GM21367 (cell line): ENCODE data around the gene OIT3.
"Not testable (repeated sequence)": the region's sequence is repeated elsewhere in the genome, so short reads cannot be mapped to it uniquely, and the experiment has no call there.

Experiments used
- ATAC-seq: cut with Tn5 transposase; IDR thresholded peaks from one replicate; pipeline ENCODE4 v1.9.1; 2021; ENCODE audit not compliant: unreplicated experiment

OIT3 gene

DNA sequence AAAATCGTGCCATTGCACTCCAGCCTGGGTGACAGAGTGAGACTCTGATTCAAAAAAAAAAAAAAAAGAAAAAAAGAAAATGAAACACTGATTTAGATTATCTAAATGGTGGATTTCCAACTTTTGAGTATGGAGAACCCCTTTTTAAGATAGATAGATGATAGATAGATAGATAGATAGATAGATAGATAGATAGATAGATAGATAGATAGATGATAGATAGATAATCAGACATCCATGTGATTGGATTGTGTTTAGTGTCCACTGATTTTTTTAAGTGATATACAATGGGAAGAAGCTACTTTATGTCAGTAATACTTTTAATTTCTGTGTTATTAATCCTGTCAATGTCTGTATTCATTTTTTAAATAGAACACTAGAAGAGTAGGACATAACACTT lies 6.0 kb downstream of the OIT3 start:
- no peak for ATAC-seq

DNA sequence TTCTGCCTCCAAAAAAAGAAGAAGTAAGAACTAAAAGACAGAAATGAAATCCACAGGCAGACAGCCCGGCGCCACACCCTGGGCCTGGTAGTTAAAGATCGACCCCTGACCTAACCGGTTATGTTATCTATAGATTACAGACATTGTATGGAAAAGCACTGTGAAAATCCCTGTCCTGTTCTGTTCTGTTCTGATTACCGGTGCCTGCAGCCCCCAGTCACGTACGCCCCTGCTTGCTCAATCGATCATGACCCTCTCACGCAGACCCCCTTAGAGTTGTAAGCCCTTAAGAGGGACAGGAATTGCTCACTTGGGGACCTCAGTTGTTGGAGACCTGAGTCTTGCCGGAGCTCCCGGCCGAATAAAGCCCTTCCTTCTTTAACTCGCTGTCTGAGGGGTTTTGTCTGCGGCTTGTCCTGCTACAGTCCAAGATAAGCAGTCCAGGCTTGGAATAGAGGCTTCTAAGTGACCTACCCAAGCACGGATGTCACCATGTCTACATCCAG lies 10.5 kb downstream of the OIT3 start:
- not testable (repeated sequence) for ATAC-seq

- ATAC-seq: no peak
Observed at GRCh38 chr10:72904806-72905205, 11.3 kb downstream of the OIT3 start.

DNA sequence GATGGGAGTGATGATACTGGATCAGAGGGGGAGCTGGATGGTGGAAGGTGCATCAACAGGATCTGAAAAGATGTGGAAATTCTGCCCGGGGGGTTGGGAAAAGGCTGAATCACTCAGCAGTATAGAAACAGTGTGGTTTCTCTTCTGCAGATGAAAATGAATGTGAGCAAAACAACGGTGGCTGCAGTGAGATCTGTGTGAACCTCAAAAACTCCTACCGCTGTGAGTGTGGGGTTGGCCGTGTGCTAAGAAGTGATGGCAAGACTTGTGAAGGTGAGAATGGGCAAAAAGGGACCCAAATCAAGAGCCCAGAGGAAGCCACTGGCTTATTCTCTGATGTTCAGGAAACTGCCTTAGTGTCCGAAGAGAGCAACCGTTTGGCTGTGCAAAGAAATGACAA lies 12.9 kb downstream of the OIT3 start:
- ATAC-seq: no peak

GRCh38 chr10:72910705-72911104 lies 17.2 kb downstream of the OIT3 start:
- ATAC-seq: no peak

DNA sequence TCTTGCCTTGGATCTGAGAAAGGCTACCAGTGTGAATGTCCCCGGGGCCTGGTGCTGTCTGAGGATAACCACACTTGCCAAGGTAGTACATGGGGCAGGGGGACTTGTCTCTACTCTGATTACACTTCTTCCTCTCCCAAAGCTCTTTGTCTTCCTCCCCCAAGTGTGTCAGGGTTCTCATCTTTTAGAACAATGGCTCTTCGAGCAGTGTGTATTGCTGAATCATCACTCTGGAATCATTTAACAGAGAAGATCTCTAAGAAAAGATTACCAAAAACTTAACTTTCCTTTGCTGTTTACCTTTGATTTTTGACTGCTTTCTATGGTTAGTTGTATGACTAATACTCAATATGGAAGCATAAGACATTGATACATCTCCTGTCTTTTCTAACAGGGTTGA lies 18.2 kb downstream of the OIT3 start:
- no peak for ATAC-seq

DNA sequence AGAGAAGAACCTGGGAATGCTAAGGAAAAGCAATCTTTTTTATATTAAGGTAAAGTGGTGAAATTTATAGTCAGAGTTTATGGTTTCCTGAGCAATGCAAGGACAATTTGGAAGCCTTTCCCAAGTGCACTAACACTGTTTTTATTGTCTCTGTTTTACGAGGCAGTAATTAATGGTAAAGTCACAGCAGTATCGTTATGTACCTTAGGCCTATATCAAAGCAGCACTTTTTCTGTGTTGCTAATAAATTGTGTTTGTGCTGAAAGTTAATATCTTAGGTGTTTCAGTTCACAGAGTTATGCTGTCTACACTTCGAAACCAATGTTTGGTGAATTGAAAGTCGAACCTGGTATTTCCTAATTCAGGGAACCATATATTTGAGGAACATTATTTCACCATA lies 19.2 kb downstream of the OIT3 start:
- no peak for ATAC-seq

DNA sequence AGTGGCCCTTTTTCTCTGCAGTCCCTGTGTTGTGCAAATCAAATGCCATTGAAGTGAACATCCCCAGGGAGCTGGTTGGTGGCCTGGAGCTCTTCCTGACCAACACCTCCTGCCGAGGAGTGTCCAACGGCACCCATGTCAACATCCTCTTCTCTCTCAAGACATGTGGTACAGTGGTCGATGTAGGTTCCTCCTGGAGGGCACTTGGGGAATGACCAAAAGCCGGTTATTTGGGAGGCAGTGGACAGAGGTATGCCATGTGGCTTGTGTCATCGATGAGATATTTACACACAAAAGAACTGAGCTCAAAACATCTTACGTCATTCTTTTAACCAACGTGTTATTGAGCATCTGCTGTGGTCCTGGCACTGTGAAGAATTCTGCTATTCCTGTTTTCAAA lies 19.7 kb downstream of the OIT3 start:
- no peak for ATAC-seq

GRCh38 chr10:72917201-72917600 lies 23.7 kb downstream of the OIT3 start:
- not testable (repeated sequence) for ATAC-seq

GRCh38 chr10:72917803-72918332 lies 24.3 kb downstream of the OIT3 start:
- not testable (repeated sequence) for ATAC-seq

DNA sequence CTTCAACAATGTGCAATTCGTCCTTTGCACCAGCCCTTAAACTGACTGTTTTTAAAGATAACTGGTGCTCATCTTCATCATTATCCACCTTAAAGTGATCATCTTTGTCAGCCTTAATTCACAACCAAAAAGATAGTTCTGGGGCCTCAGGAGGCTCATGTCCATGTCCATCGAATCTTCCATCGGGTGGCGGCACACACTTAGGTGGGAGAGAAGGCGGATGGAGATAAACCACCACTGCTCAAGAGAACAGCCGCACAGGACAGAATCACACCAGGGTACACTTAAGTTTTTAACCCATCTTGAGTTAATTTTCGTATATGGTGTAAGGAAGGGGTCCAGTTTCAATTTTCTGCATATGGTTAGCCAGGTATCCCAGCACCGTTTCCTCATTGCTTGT lies 24.8 kb downstream of the OIT3 start:
- ATAC-seq: no peak

- not testable (repeated sequence) for ATAC-seq
Observed at GRCh38 chr10:72921147-72921683, 27.7 kb downstream of the OIT3 start.

- ATAC-seq: no peak
Observed at GRCh38 chr10:72924351-72924750, 30.8 kb downstream of the OIT3 start.

- ATAC-seq: no peak
Observed at GRCh38 chr10:72925951-72926465, 32.5 kb downstream of the OIT3 start.

DNA sequence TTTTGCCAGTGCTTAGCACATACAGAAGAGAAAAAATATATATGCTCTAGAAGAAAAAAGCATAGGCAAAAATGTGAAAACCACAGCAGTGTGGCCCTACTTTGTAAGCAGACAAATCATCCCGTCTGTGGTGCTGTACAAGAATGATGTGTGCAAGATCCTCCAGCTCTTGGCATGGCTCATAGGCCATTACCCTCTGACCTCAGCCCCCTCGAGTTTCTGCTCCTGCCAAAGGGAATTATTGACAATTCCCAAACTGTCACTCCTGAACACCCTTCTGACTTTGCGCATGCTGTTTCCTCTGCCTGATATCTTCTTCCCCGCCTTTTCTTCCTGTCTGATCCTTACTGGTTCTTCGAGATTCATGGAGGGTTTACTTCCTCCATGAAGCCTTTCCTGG lies 33.9 kb downstream of the OIT3 start:
- ATAC-seq: no peak

DNA sequence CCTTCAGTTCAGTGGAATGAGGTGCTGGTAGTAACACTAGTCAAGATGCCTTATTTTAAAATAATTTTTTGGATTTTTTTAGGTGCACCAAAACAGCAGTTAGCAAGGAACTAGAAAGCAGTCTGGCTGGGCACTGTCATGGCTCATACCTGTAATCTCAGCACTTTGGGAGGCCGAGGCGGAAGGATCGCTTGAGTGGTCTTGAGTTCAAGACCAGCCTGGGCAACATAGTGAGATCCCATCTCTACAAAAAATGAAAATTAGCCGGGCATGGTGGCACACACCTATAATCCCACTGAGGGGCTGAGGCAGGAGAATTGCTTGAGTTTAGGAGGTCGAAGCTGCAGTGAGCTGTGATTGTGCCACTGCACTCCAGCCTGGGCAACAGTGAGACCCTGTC lies 35.3 kb downstream of the OIT3 start:
- ATAC-seq: no peak

DNA sequence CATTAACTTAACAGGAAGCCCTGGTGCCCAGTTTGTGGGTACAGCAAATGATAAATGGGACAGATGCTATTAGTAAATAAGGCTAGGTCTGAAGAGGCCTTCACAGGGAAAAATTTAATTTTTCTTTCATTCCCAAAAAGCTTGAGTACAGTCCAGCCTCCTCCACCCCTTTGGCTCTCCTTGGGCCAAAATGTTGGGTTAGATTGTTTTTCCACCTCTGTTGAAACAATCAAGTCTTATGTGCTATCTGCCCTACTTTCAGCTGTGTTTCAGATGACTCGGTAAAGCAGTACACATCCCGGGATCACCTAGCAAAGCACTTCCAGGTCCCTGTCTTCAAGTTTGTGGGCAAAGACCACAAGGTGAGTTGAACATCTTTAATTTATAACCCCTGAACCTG lies 36.7 kb downstream of the OIT3 start:
- ATAC-seq: no peak

GRCh38 chr10:72932259-72933015 lies 38.9 kb downstream of the OIT3 start:
- no peak for ATAC-seq

GRCh38 chr10:72935361-72935760 lies 41.8 kb downstream of the OIT3 start:
- ATAC-seq: no peak

DNA sequence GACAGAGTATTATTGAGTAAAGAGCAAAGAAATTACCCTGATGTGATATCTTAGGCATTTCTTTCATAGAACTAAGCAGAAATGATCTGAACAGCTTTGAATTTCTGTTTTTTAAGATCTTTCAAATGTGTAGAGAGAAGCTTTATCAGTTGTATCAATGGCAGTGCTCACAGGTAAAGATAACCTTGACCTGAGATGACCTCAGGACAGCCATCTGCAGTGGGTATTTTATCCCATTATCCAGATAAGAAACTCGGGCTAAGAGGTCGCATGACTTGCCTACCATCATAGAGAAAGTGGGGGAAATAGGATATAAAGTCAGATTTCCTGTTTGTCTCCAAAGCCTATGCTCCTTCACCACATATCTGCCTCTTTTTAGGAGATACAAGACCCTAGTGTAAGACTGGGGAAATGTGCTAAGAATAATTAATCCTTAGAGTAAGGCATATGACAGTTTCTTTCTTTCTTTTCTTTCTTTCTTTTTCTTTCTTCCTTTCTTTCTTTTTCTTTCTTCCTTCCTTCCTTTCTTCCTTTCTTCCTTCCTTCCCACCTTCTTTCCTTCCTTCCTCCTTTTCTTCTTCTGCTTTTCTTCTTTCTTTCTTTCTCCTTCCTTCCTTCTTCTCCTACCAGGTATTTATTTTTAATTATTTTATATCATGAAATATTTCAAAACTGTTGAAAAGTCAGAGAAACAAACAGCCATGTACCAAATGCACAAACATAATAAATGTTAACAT lies 50.1 kb downstream of the OIT3 start:
- ATAC-seq: no peak

GRCh38 chr10:72946963-72947362 lies 53.4 kb downstream of the OIT3 start:
- no peak for ATAC-seq

- ATAC-seq: no peak
Observed at GRCh38 chr10:72948762-72949161, 55.2 kb downstream of the OIT3 start.
